Adrenal gland (tissue), 12 donors: ENCODE data around the gene COL8A2. TPM values are rescaled to one million over a fixed set of nuclear protein-coding genes. Genes with fewer than 3 reads are reported as not detected.

Experiments used
- DNase-seq, 7 donors: peaks; one replicate each; pipeline ENCODE4 v3.0.0-alpha.2; 2019 to 2020
- H3K27ac ChIP-seq, 5 donors: fragments of 200-600 bp; sonication (generic) in 4 of 5; 1 replicate in 3 of 5; 2 replicates in 2 of 5; pipeline versions ENCODE4 v1.5.1 to v1.8.0; 2016 to 2020; ENCODE audit warnings: mild to moderate bottlenecking in 1 of 5
- H3K27me3 ChIP-seq: fragments of 200-600 bp; 2 replicates; pipeline ENCODE4 v1.8.0; 2021
- H3K36me3 ChIP-seq, 2 donors: fragments of 200-600 bp; replicated peaks in 1 of 2; 1 replicate in 1 of 2; 2 replicates in 1 of 2; pipeline versions ENCODE4 v1.5.1 to v1.8.0; 2018 to 2022
- H3K4me1 ChIP-seq, 2 donors: fragments of 200-600 bp; replicated peaks in 1 of 2; 1 replicate in 1 of 2; 2 replicates in 1 of 2; pipeline versions ENCODE4 v1.5.1 to v1.8.0; 2018 to 2021
- H3K4me3 ChIP-seq, 4 donors: fragments of 200-600 bp; sonication (generic) in 3 of 4; one replicate each; pipeline ENCODE4 v1.5.1; 2016 to 2018
- H3K9me3 ChIP-seq, 3 donors: fragments of 200-600 bp; sonication (generic) in 1 of 3; replicated peaks in 1 of 3; 1 replicate in 2 of 3; 2 replicates in 1 of 3; pipeline versions ENCODE4 v1.5.1 to v1.8.0; 2016 to 2021
- CTCF ChIP-seq, 6 experiments: fragments of 450-650 bp in 4 of 6; fragments of 200-600 bp in 2 of 6; sonication (generic) in 1 of 6; IDR thresholded peaks; 1 replicate in 5 of 6; 2 replicates in 1 of 6; pipeline versions ENCODE4 v1.5.1 to v1.8.0; 2016 to 2021; ENCODE audit warnings: antibody characterized with exemption in 6 of 6, mild to moderate bottlenecking in 2 of 6, moderate library complexity in 1 of 6
- POLR2A ChIP-seq, 2 donors: fragments of 450-650 bp; IDR thresholded peaks; one replicate each; pipeline ENCODE4 v1.6.1; 2017; ENCODE audit warnings: antibody characterized with exemption in 2 of 2, mild to moderate bottlenecking in 2 of 2, moderate library complexity in 1 of 2
- WGBS, 4 donors: extraction: QIAGEN DNeasy Blood & Tissue Kit in 2 of 4; methylation state at CpG; one replicate each; pipeline versions ENCODE4 v1.1.5 to v1.1.7; 2013 to 2017; 5-methylcytosine and 5-hydroxymethylcytosine counted together
- intact Hi-C, 2 donors: fragments of 100-400 bp; cut with DNase I; formaldehyde crosslinking; loops; one replicate each; pipeline versions ENCODE4 v1.14.1 to v1.15.0; 2022 to 2023
- polyA plus RNA-seq, 3 donors: library from polyadenylated mRNA; stranded (reverse); fragments of 200-250 nt in 2 of 3; fragments of 350-450 nt in 1 of 3; fragmentation: Illumina TruSeq in 1 of 3; extraction: RNeasy Lipid Tissue Mini Kit (QIAGEN cat#74804) in 1 of 3; gene quantifications; one replicate each; pipeline ENCODE4 v1.2.3, GENCODE V29; 2013 to 2014
- total RNA-seq, 9 donors: library from RNA; depleted of rRNA in 4 of 9; stranded (reverse); fragments of >200 nt in 4 of 9; fragments of 120-200 nt in 1 of 9; fragmentation: NEBNext Ultra II Directional in 1 of 9; extraction: Animal tissue kit (Norgen Biotek cat#: 25700) in 1 of 9; gene quantifications; one replicate each; pipeline versions ENCODE4 v1.1.0 to v1.2.4, GENCODE V29; 2013 to 2023
- donor health status: healthy with polysubstance abuse.
- donor health status: Bipolar disorder and iron deficiency.
- donor health status: DM: yes; HTN: yes; CAD: no.
- donor health status: DM: no; HTN: no; CAD: no.
- donor health status: DM: no; HTN: no; CAD: no.
- donor health status: DM: yes; HTN: yes; CAD: no.

Gene COL8A2
- total and polyA plus RNA-seq, 12 donors = 0.66 to 6.6 (median 1.9) TPM

GRCh38 chr1:36096500-36097432 lies 28.3 kb downstream of the COL8A2 start:
- intact Hi-C loops = loop anchor here (5.0 to 10.0 kb wide), 6 partner anchors 36 to 318 kb away; no protein-coding TSS in a partner anchor
- peak overlapping the region in 3 of 5 donors; percentile 10 to 68 (median 63) for H3K27ac ChIP-seq
- peaks cover 17 to 55% of the 10 kb centered on the region in 2 donors for H3K4me1 ChIP-seq
- WGBS, 4 donors = 72 to 85% (median 75%) methylated on average over 11 to 16 of the region's 16 CpGs
- H3K4me3 ChIP-seq = no peak overlapping the region
- H3K27me3 ChIP-seq = no peaks in the 10 kb centered on the region
- peak in 6 of 7 donors; percentile 58 to 81 (median 64) for DNase-seq
- H3K9me3 ChIP-seq = no peaks in the 10 kb centered on the region
- peaks cover 0 to 42% of the 10 kb centered on the region in 2 donors for H3K36me3 ChIP-seq
- TF ChIP-seq CTCF (IDR thresholded peaks at IDR 0.05) = peak in 5 of 6 experiments; percentile 3 to 43 (median 31)
- no peak for TF ChIP-seq POLR2A (IDR thresholded peaks at IDR 0.05)

GRCh38 chr1:36095760-36096405 lies 29.1 kb downstream of the COL8A2 start:
- peaks cover 17 to 55% of the 10 kb centered on the region in 2 donors for H3K4me1 ChIP-seq
- peak overlapping the region in 2 of 5 donors; percentile 63 to 82 for H3K27ac ChIP-seq
- TF ChIP-seq POLR2A (IDR thresholded peaks at IDR 0.05) (no peak), CTCF (IDR thresholded peaks at IDR 0.05) (no peak)
- DNase-seq = peak in 2 of 7 donors; percentile 18 to 36
- H3K9me3 ChIP-seq = no peaks in the 10 kb centered on the region
- no peak overlapping the region for H3K4me3 ChIP-seq
- H3K27me3 ChIP-seq = no peaks in the 10 kb centered on the region
- H3K36me3 ChIP-seq = peaks cover 0 to 51% of the 10 kb centered on the region in 2 donors
- intact Hi-C loops = loop anchor here (5.0 to 10.0 kb wide), 6 partner anchors 36 to 319 kb away; no protein-coding TSS in a partner anchor
- 74 to 83% (median 78%) methylated on average over 14 to 15 of the region's 15 CpGs for WGBS, 4 donors

- H3K36me3 ChIP-seq = peaks cover 0 to 58% of the 10 kb centered on the region in 2 donors
- peak overlapping the region in 4 of 5 donors; percentile 28 to 82 (median 75) for H3K27ac ChIP-seq
- peaks cover 24 to 59% of the 10 kb centered on the region in 2 donors for H3K4me1 ChIP-seq
- no peak for TF ChIP-seq CTCF (IDR thresholded peaks at IDR 0.05)
- TF ChIP-seq POLR2A (IDR thresholded peaks at IDR 0.05) = no peak
- peak in 4 of 7 donors; percentile 26 to 59 (median 42) for DNase-seq
- 78 to 86% (median 82%) methylated on average over 4 to 8 of the region's 8 CpGs for WGBS, 4 donors
- H3K4me3 ChIP-seq = no peak overlapping the region
- no peaks in the 10 kb centered on the region for H3K9me3 ChIP-seq
- H3K27me3 ChIP-seq = no peaks in the 10 kb centered on the region
- intact Hi-C loops = loop anchor here (5.0 to 10.0 kb wide), 6 partner anchors 38 to 320 kb away; no protein-coding TSS in a partner anchor
These were observed 30.4 kb downstream of the COL8A2 start for GRCh38 chr1:36094621-36095061.
